ENCODE measurements around the gene ZBTB40. TPM values are rescaled to one million over a fixed set of nuclear protein-coding genes. Genes with fewer than 3 reads are reported as not detected.

ZBTB40 gene
- total and polyA plus RNA-seq, 2 of the 13 experiments (the other 11 are each of a cell fraction or from before 2014, with no cell fraction given): 8.8 to 16.5 TPM

DNA sequence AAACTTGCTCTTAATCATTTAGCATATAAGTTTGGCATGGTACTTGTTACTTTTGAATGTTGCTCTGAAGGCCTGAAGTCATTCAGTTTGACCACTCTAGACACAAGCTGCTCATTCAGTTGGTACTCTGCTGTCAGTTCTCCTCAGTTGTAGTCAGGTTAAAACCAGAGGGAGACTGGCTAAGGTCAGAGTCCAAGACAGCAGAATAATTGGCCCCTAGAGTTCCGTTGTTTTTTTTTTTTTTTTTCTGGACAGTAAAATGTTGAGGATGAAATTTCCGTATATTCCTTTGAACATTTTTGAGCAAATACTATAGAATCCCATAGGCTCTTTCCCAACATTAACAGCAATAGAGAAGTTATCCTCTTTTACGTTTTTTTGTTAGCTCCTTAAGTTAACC is 9.4 kb downstream of the ZBTB40 start:
- Histone ChIP-seq H3K9ac (ENCODE audit: insufficient read depth, low read depth, low read length) (no peak overlapping the region), H3K4me3 (replicated peaks in 1 of 3; ENCODE audit: insufficient read depth in 1 of 3, low read depth in 2 of 3, low read length in 3 of 3) (peak overlapping the region in 1 of 3 experiments; percentile 1; a peak in 1 of 6 replicates), H4K20me1 (ENCODE audit: insufficient read depth, low read length) (no peaks in the 10 kb centered on the region; the same call in none of the 2 replicates), H2AFZ (ENCODE audit: low read length) (no peak overlapping the region), H3K4me1 (ENCODE audit: insufficient read depth, low read length) (peaks cover 40% of the 10 kb centered on the region), H3K36me3 (replicated peaks in 1 of 2; ENCODE audit: control insufficient read depth in 1 of 2, insufficient read depth in 2 of 2, low read length in 2 of 2) (no peaks in the 10 kb centered on the region), H3K27me3 (ENCODE audit: control insufficient read depth in 1 of 2, insufficient read depth in 2 of 2, low read length in 2 of 2) (no peaks in the 10 kb centered on the region), H3K9me3 (ENCODE audit: low read length) (no peaks in the 10 kb centered on the region), H3K79me2 (ENCODE audit: insufficient read depth, low read length) (peaks cover 84% of the 10 kb centered on the region), H3K27ac (ENCODE audit: extremely low read length, insufficient read depth, low read length) (peak overlapping the region; percentile 21), H3K4me2 (ENCODE audit: low read depth, low read length) (peak overlapping the region; percentile 50)
- in situ Hi-C loops (cut with HindIII; ENCODE audit: extremely low pct_ligation_motif_present, low pct_unique_long_range_greater_than_20kb): no loop called here
- 27% methylated on average over 3 of the region's 3 CpGs for WGBS (ENCODE audit: low lambda C conversion rate)
- POLR2A ChIA-PET: no interaction called here
- CTCF ChIA-PET (ENCODE audit: low intra/inter-chr PET ratio, low total read pairs): no interaction called here
- peak; percentile 84 for ATAC-seq
- DNase-seq (ENCODE audit: low spot score): peak; percentile 40
- BruUV-seq (replicated peaks): no TSS peak
- intact Hi-C loops (cut with micrococcal nuclease; ENCODE audit: unreplicated experiment): no loop called here
- peak; percentile 54 for FAIRE-seq
- TF ChIP-seq, protein P1, sequence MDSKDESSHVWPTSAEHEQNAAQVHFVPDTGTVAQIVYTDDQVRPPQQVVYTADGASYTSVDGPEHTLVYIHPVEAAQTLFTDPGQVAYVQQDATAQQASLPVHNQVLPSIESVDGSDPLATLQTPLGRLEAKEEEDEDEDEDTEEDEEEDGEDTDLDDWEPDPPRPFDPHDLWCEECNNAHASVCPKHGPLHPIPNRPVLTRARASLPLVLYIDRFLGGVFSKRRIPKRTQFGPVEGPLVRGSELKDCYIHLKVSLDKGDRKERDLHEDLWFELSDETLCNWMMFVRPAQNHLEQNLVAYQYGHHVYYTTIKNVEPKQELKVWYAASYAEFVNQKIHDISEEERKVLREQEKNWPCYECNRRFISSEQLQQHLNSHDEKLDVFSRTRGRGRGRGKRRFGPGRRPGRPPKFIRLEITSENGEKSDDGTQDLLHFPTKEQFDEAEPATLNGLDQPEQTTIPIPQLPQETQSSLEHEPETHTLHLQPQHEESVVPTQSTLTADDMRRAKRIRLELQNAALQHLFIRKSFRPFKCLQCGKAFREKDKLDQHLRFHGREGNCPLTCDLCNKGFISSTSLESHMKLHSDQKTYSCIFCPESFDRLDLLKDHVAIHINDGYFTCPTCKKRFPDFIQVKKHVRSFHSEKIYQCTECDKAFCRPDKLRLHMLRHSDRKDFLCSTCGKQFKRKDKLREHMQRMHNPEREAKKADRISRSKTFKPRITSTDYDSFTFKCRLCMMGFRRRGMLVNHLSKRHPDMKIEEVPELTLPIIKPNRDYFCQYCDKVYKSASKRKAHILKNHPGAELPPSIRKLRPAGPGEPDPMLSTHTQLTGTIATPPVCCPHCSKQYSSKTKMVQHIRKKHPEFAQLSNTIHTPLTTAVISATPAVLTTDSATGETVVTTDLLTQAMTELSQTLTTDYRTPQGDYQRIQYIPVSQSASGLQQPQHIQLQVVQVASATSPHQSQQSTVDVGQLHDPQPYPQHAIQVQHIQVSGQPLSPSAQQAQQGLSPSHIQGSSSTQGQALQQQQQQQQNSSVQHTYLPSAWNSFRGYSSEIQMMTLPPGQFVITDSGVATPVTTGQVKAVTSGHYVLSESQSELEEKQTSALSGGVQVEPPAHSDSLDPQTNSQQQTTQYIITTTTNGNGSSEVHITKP (CRISPR knock-in tag; IDR thresholded peaks at IDR 0.05; ENCODE audit: low read depth): no peak
- no peak for TF ChIP-seq DPF2 (CRISPR knock-in tag; IDR thresholded peaks at IDR 0.05; ENCODE audit: borderline replicate concordance, low read depth)
- no peak for TF ChIP-seq SNAI1 (CRISPR knock-in tag; IDR thresholded peaks at IDR 0.05; ENCODE audit: borderline replicate concordance)
- TF ChIP-seq, protein P2, sequence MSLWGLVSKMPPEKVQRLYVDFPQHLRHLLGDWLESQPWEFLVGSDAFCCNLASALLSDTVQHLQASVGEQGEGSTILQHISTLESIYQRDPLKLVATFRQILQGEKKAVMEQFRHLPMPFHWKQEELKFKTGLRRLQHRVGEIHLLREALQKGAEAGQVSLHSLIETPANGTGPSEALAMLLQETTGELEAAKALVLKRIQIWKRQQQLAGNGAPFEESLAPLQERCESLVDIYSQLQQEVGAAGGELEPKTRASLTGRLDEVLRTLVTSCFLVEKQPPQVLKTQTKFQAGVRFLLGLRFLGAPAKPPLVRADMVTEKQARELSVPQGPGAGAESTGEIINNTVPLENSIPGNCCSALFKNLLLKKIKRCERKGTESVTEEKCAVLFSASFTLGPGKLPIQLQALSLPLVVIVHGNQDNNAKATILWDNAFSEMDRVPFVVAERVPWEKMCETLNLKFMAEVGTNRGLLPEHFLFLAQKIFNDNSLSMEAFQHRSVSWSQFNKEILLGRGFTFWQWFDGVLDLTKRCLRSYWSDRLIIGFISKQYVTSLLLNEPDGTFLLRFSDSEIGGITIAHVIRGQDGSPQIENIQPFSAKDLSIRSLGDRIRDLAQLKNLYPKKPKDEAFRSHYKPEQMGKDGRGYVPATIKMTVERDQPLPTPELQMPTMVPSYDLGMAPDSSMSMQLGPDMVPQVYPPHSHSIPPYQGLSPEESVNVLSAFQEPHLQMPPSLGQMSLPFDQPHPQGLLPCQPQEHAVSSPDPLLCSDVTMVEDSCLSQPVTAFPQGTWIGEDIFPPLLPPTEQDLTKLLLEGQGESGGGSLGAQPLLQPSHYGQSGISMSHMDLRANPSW (CRISPR knock-in tag; IDR thresholded peaks at IDR 0.05; ENCODE audit: borderline replicate concordance): no peak
- no peak for TF ChIP-seq ZNF615 (CRISPR knock-in tag; IDR thresholded peaks at IDR 0.05; ENCODE audit: borderline replicate concordance)
- no peak for TF ChIP-seq NFYB (CRISPR knock-in tag; IDR thresholded peaks at IDR 0.05)
- TF ChIP-seq, protein P3, sequence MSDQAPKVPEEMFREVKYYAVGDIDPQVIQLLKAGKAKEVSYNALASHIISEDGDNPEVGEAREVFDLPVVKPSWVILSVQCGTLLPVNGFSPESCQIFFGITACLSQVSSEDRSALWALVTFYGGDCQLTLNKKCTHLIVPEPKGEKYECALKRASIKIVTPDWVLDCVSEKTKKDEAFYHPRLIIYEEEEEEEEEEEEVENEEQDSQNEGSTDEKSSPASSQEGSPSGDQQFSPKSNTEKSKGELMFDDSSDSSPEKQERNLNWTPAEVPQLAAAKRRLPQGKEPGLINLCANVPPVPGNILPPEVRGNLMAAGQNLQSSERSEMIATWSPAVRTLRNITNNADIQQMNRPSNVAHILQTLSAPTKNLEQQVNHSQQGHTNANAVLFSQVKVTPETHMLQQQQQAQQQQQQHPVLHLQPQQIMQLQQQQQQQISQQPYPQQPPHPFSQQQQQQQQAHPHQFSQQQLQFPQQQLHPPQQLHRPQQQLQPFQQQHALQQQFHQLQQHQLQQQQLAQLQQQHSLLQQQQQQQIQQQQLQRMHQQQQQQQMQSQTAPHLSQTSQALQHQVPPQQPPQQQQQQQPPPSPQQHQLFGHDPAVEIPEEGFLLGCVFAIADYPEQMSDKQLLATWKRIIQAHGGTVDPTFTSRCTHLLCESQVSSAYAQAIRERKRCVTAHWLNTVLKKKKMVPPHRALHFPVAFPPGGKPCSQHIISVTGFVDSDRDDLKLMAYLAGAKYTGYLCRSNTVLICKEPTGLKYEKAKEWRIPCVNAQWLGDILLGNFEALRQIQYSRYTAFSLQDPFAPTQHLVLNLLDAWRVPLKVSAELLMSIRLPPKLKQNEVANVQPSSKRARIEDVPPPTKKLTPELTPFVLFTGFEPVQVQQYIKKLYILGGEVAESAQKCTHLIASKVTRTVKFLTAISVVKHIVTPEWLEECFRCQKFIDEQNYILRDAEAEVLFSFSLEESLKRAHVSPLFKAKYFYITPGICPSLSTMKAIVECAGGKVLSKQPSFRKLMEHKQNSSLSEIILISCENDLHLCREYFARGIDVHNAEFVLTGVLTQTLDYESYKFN (CRISPR knock-in tag; conservative IDR thresholded peaks at IDR 0.05): peak; percentile 51
- TF ChIP-seq AGO2 (optimal IDR thresholded peaks at IDR 0.05; ENCODE audit: low read depth, low read length): no peak
- TF ChIP-seq, protein P4, sequence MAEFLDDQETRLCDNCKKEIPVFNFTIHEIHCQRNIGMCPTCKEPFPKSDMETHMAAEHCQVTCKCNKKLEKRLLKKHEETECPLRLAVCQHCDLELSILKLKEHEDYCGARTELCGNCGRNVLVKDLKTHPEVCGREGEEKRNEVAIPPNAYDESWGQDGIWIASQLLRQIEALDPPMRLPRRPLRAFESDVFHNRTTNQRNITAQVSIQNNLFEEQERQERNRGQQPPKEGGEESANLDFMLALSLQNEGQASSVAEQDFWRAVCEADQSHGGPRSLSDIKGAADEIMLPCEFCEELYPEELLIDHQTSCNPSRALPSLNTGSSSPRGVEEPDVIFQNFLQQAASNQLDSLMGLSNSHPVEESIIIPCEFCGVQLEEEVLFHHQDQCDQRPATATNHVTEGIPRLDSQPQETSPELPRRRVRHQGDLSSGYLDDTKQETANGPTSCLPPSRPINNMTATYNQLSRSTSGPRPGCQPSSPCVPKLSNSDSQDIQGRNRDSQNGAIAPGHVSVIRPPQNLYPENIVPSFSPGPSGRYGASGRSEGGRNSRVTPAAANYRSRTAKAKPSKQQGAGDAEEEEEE (CRISPR knock-in tag; IDR thresholded peaks at IDR 0.05; ENCODE audit: borderline replicate concordance): no peak
- TF ChIP-seq ZNF207 (IDR thresholded peaks at IDR 0.05; ENCODE audit: borderline replicate concordance): no peak

Data from HepG2 (cell line).